Gastrocnemius medialis (tissue), 4 donors: Measurements from ENCODE around the gene FBXO2.

ENCODE experiments used
- POLR2A ChIP-seq, 2 donors: fragments of 450-650 bp; IDR thresholded peaks; one replicate each; pipeline ENCODE4 v1.6.1; 2017; ENCODE audit warnings: antibody characterized with exemption in 2 of 2, mild to moderate bottlenecking in 2 of 2, moderate library complexity in 2 of 2
- TF ChIP-seq, protein P1 (sequence below), 5 experiments: fragments of 450-650 bp in 3 of 5; fragments of 200-600 bp in 2 of 5; sonication (generic) in 2 of 5; IDR thresholded peaks in 4 of 5; conservative IDR thresholded peaks in 1 of 5; 1 replicate in 4 of 5; 2 replicates in 1 of 5; pipeline ENCODE4 v1.5.1; 2016 to 2019; ENCODE audit warnings: antibody characterized with exemption in 5 of 5, mild to moderate bottlenecking in 3 of 5, moderate library complexity in 3 of 5

DNA sequence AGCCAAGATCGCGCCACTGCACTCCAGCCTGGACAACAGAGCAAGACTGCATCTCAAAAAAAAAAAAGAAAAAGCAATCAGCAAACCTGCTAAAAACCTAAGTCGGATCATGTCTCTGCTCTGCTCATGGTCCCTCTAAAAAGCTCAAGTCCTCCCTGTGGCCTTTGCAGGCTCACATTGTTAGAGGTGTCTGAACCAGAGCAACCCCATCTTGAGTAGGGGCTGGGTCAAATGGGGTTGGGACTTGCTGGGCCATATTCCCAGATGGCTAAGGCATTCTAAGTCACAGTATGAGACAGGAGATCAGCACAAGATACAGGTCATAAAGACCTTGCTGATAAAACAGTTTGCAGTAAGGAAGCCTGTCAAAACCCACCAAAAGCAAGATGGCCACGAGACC is 34.3 kb upstream of the FBXO2 start:
- TF ChIP-seq, protein P1, sequence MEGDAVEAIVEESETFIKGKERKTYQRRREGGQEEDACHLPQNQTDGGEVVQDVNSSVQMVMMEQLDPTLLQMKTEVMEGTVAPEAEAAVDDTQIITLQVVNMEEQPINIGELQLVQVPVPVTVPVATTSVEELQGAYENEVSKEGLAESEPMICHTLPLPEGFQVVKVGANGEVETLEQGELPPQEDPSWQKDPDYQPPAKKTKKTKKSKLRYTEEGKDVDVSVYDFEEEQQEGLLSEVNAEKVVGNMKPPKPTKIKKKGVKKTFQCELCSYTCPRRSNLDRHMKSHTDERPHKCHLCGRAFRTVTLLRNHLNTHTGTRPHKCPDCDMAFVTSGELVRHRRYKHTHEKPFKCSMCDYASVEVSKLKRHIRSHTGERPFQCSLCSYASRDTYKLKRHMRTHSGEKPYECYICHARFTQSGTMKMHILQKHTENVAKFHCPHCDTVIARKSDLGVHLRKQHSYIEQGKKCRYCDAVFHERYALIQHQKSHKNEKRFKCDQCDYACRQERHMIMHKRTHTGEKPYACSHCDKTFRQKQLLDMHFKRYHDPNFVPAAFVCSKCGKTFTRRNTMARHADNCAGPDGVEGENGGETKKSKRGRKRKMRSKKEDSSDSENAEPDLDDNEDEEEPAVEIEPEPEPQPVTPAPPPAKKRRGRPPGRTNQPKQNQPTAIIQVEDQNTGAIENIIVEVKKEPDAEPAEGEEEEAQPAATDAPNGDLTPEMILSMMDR (IDR thresholded peaks at IDR 0.05 in 4 of 5, conservative IDR thresholded peaks at IDR 0.05 in 1 of 5), result no peak
- no peak for TF ChIP-seq POLR2A (IDR thresholded peaks at IDR 0.05)
